Thyroid gland (tissue), 4 donors: ENCODE results near the gene MINDY4.

ENCODE experiments used
- CTCF ChIP-seq, 6 experiments: fragments of 200-600 bp in 3 of 6; fragments of 450-650 bp in 3 of 6; sonication (generic) in 3 of 6; IDR thresholded peaks; one replicate each; pipeline ENCODE4 v1.5.1; 2016 to 2019; ENCODE audit warnings: antibody characterized with exemption in 6 of 6, mild to moderate bottlenecking in 2 of 6, inconsistent platforms in 1 of 6, moderate library complexity in 1 of 6
- POLR2A ChIP-seq, 2 donors: fragments of 450-650 bp; IDR thresholded peaks; one replicate each; pipeline ENCODE4 v1.6.1; 2017; ENCODE audit warnings: antibody characterized with exemption in 2 of 2, mild to moderate bottlenecking in 2 of 2, moderate library complexity in 1 of 2

- no peak for TF ChIP-seq CTCF (IDR thresholded peaks at IDR 0.05)
- TF ChIP-seq POLR2A (IDR thresholded peaks at IDR 0.05): no peak
These were observed 131.9 kb downstream of the MINDY4 start for GRCh38 chr7:30903146-30903545.
